HG03469 (cell line): ENCODE measurements around the gene PELI3.
"Not testable (repeated sequence)": the region's sequence is repeated elsewhere in the genome, so short reads cannot be mapped to it uniquely, and the experiment has no call there.

ENCODE experiments used
- ATAC-seq: cut with Tn5 transposase; IDR thresholded peaks from one replicate; pipeline ENCODE4 v1.9.1; 2021; ENCODE audit warnings: mild to moderate bottlenecking, moderate library complexity, moderate number of reproducible peaks; ENCODE audit not compliant: unreplicated experiment

Gene PELI3

DNA sequence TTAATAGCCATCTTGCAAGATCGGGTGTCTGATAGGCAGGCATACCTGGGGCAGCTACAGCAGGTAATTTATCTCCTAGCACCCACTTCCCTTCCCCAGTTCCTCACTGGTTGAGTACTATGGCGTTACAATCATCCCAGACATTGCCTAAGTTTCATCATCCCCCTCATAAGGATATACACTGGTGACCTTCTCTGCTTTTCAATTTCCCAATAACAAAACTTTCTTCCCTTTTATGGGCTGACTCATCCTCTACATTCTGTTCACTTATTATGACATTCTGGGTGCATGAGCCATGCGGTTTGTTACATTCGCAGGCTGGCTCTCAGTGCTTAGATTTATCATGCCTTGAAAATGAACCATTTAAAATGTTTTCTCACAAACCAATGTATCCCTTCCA, 23.1 kb upstream of the PELI3 start:
- no peak for ATAC-seq

DNA sequence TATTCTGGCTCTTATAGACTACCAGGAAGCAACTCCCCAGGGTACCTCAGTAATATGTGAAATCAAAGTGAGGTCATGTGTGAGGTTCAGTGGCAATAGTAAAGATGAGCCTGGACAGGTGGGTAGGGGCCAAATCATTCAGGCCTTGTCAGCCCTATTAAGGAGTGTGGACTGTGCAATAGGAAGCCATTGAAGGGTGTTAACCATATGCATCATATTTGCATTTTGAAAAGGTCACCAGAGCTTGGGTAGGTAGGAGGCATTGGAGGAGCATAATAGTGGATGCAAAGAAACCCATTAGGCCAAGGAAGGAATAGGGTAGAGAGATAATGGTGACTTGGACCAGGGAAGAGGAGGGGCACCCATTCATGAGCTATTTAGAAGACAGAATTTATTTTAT, 19.7 kb upstream of the PELI3 start:
- no peak for ATAC-seq

DNA sequence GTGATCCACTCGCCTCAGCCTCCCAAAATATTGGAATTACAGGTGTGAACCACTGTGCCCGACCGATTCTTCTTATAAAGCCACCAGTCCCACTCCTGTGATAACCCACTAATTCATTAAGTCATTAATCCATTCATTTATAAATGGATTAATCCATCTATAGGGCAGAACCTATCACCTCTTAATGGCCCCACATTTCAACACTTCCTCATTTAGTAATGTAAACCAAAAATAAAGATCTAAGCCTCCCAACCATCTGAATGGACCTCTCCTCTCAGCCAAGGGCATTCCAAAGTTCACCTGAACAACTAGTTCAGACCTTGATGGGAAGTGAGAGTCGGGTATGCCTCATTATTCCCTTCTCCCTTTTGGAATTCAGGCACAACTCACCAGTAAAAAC, 18.2 kb upstream of the PELI3 start:
- ATAC-seq: no peak

DNA sequence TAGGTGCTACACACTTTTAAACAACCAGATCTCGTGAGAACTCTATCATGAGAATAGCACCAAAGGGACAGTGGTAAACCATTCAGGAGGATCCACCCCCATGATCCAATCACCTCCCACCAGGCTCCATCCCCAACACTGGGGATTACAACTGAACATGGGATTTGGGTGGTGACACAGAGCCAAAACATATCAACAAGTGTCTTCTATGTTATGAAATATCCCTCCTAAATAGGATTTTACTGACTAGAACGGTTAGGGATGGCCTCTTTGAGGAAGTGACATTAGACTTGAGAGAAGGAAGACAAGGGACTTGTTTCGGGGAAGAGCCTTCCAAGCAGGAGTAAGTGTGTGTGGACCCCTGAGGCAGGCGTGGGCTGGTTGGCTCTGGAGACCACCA, 16.1 kb upstream of the PELI3 start:
- no peak for ATAC-seq

DNA sequence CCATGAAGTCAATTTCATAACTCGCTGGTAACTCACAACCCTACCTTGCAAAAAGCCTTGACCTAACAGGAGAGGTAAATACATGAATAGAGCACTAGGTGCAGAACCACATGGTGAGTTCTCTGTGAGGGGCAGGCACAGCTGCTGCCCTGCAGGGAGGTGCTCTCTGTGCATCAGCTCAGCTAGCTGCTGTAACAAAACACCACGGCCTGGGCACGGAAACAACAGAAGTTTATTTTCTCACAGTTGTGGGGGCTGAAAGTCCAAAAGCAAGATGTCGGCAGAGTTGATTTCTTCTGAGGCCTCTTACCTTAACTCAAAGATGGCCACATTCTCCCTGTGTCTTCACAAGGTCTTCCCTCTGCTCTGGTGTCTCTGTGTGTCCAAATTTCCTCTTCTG, 15.0 kb upstream of the PELI3 start:
- no peak for ATAC-seq

DNA sequence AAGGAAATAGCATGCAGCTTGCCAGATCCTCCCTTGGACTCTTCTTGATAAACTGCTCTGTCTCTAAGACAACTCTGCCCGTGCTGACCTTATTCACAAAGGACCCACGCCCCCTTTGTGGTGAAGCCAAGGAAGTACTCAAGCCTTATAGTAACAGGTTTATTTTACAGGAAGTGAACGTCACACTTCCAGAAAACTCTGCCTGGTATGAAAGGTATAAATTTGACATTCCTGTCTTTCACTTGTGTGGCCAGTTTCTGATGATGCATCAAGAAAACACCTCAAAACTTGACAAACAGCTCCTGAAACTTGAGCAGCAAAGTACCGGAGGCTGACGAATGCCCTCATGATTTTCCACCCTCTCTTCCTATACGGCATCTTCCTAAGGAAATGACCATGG, 12.5 kb upstream of the PELI3 start:
- ATAC-seq: no peak

DNA sequence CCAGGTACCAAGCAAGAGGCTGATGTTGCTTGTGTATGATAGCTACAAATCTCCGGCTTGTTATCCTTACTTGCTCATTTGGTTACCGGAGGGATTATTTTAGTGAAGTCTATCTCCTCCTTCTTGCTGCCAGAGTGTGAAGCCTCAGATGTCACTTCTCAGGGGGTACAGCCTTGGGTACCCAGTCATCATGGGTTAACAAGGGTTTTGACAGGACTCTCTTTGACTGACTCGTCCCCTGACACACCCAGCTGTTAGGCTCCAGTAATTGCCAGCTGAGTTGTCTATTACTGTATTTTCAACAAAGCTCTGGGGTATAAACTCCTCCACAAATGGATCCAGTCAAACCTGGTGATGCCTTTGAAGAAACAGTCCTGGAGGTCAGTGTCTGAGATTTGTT, 11.9 kb upstream of the PELI3 start:
- no peak for ATAC-seq

DNA sequence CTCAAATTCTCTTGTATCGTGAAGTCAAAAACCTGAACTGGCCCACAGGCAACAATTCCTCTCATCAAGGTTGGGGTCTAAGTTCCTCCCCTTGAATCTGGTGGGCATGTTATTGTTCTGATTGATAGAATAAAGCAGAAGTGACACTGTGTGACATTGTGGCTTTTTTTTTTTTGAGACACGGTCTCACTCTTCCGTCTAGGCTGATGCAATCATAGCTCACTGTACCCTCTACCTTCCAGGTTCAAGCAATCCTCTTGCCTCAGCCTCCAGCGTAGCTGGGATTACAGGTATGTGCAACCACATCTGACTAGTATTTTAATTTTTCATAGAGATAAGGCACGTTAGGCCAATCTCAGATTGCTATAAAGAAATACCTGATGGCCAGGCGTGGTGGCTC, 8.9 kb upstream of the PELI3 start:
- no peak for ATAC-seq

DNA sequence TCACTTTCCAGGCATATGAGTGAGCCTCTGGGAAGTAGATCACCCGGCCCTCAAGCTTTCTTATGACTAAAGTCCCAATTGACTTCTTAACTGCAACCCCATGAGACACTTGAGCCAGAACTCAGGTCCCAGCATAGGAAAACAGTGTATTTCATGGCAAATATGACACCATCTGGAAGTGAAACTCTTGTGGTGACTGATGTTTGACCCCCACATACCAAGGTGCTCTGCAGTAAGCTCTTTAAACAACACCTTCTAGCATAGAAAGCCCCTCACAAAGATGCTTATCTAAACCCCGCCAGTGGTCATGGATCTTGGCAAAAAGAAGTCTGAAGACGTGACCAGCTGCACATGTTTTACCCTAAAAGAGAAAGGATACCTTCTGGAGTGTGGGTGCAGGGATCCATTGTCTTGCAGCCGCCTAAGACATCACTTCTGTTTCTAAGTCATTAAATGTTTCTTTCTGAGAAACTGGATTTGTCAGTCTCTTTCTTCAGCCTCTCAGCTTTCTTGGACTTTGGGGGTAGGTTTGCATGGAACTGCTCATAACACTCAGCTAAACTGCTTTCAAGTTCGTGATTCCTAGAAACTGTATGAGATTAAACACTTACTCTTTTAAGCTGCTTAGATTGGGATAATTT, 7.4 kb upstream of the PELI3 start:
- ATAC-seq: no peak

DNA sequence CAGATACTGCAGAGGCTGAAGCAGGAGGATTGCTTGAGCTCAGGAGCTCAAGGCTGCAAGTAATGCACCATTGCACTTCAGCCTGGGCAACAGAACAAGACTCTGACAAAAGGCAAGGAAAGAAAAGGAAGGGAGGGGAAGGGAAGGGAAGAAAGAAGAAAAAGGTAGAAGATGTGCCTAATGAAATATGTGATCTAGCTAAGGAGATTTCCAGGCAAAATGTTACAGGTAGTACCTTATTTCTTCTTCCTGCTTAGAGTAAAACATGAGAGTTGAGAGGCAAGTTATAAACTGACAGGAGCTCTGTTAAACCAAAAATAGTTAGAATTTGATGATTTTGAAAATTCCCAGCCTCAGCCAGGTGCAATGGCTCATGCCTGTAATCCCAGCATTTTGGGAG, 4.7 kb upstream of the PELI3 start:
- no peak for ATAC-seq

DNA sequence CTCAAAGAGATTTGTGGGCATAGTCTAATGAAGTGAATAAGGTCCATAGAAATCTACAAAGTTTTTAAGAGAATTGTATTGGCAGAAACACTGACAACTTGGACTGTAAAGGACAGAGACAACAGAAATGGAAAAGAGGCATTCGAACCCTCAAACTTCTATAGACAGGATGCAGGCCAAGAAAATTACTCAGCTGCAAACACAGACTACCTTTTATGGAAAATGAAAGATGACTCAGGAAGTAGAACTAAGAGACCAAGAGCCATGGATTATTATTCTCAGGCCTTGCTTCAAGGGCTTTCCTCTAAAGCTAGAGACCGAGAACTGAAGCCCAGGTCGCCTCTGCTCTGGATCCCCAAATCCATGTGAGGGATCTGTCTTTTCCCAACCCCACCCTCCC, 3.8 kb upstream of the PELI3 start:
- ATAC-seq: no peak

DNA sequence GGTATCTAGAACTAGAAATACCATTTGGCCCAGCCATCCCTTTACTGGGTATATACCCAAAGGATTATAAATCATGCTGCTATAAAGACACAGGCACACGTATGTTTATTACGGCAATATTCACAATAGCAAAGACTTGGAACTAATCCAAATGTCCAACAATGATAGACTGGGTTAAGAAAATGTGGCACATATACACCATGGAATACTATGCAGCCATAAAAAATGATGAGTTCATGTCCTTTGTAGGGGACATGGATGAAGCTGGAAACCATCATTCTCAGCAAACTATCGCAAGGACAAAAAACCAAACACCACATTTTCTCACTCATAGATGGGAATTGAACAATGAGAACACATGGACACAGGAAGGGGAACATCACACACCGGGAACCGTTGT, 2.6 kb upstream of the PELI3 start:
- ATAC-seq: not testable (repeated sequence)

DNA sequence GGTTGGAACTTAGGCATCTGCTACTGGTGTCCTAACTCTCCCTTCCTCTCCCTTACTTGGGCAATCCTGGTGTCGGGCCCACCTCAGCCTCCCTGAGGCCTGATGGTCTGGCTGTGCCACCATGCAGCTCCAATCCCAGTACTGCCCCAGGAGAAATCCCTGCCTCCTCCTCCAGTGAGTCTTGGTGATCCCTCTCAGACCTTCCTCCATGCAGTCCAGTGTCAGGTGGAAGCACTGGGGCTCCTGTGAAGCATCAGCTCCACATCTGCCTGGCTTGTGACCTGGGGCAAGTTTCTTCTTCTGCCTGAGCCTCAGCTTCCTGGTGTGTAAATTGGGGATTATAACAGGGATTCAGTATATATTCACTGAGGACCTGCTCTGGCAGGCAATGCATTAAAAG, 1.8 kb upstream of the PELI3 start:
- no peak for ATAC-seq

DNA sequence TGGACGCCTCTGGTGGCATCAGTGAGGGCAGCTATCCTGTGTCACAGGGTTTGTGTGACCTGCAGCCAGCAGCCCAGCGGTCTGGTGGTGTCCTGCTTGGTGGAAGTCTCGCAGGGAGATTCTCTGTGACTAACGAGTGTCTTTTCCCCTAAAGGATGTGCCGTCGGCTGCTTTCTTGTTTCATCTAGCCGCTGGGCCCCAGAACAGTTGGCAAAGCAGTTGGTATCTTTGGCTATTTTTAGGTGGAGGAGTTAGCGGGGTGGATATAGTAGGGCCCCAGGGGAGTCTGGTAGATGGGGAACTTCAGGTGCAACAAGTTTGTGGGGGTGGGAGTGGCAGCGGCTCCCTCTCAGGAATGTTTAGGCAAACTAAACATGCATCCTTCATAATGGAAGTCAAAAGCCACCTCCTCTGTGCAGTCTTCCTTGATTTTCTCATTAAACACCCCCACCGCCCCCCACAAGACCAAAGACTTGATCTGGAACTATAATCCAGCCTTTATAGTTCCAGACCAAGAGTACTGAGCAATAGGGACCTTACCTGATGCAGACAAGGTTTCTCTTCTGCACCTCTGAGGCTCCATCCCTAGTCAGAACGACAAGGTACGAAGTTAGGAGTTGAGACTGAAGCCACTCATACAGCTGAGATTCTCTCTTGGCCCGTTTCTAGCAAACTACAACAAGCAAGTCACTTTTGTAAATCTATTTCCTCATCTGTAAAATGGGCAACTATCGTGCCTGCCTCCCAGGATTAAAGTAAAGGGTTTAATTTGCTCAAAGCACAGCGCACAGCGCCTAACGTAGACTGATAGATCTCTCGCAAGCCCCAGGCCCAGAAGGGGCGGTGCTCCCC, 1.1 kb upstream of the PELI3 start:
- no peak for ATAC-seq

DNA sequence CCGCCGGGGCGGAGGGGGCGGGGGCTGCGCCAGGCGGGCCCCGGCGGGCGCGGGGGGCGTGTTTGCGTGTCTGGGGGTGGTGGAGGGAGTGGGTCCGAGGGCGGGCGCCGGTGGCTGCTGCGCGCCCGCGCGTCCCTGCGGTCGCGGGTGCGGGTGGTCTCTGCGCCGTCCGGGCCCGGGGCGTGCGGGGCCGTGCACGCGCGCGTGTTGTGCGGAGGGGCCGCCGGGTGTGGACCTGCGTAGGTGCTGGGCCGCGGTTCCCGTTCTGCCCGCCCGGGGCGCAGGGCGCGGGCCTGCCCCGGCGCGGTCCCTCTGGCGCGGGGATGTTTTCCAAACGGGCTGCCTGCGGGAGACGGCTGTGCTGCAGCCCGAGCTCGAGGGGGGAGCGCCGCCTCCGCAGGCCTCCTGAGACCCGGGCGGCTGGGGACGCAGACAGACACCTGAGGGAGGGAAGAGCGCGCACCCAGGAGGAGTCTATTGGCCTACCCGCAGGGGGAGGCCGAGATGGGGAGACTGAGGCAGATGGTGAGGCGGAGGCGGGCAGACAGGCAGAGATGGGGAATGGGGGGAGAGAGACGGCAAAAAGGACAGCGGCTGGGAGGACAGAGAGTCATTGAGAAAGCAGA, 442 bp downstream of the PELI3 start:
- peak; percentile 20 for ATAC-seq

DNA sequence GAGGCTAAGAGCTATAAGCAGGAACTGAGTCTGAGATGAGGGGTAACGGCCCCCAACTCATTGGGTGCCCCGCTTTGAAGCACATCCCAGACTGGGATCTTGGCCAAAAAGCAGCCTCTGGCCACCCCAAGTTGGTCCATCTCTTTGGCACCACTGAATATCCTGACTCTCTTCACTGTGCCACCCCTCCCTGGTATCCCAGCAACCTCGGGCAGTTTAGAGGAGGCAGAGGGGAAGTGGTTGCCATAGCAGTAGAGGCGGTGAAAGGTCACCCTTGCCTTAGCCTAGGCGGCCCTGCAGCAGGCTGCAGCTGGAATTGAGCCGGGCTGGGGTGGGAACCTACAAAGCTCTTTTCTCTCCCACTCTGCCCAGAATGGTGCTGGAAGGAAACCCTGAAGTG, 1.1 kb downstream of the PELI3 start:
- no peak for ATAC-seq

DNA sequence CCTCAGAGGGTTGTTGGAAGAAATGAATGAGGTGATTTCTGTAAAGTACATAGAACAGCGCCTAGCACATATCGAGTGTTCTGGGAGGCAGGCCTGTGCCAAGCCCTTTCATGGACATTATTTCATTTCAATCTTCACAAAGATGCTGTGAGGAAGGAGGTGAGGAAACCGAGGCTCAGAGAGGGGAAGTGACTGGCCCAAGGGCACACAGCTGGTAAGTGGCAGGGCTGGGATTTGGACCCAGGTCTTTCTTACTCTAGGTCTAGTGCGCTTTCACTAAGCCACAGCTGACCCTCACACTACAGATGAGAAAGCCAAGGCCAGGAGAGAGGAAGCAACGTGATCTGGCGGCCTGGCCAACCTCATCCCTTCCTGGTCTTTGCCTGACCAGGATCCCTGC, 2.0 kb downstream of the PELI3 start:
- no peak for ATAC-seq

DNA sequence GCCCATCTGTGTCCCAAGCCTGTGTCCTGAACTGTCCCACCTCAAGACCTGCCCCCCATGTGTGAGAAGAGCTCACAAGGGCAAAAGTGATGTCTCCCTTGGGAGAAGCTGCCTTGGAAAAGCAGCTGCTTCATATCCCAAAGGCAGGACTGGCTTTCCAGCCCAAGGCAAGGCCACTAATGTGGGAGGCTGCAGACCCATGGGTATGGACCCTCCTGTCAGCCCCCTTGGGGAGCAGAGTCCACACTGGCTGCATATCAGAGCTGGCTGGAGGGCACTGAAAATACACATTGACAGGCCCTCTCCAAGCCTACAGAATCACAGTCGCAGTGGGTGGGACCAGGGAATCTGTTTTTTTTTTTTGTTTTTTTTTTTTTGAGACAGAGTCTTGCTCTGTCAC, 2.7 kb downstream of the PELI3 start:
- no peak for ATAC-seq

DNA sequence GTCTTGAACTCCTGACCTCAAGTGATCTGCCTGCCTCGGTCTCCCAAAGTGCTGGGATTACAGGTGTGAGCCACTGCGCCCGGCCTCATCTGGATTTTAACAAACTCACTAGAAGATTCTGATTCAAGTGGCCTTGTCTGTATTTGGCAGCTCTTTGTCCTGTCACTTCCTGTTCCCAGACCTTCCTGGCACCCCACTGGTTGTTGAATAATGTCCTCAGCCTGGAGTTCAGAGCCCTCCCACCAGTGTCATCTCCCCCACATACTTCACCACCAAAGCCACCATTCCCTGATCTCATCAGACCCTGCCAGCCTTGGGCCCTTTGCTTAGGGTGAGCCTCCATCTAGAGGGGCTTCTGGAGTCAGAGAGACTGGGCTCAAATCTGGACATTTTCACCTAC, 3.3 kb downstream of the PELI3 start:
- ATAC-seq: no peak

DNA sequence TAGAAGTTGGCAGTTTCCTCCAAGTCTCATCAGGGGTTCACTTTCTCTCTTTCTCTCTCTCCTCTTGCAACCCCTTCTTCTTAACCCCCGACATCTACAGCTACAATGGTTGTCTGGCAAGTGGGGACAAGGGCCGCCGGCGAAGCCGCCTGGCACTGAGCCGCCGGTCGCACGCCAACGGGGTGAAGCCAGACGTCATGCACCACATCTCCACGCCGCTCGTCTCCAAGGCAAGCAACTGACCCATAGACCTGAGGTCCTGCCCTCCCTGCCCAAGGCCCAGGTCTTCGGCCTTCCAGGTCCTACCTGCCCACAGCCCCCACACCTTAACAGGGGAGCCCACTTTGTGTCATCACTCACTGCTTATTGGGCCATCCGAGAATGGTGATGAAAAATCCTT, 4.4 kb downstream of the PELI3 start:
- no peak for ATAC-seq

DNA sequence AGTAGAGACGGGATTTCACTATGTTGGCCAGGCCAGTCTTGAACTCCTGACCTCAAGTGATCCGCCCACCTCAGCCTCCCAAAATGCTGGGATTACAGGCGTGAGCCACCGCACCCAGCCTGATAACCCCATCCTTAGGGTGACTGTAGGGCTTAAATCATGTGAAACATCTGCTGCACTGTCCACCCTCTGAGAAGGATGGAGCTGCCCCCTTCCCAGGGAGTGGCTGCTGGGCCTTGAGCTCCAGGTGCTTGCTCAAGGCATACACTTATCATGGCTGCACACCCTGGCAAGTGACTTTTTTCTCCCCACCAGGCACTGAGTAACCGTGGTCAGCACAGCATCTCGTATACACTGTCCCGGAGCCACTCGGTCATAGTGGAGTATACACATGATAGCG, 5.3 kb downstream of the PELI3 start:
- no peak for ATAC-seq

DNA sequence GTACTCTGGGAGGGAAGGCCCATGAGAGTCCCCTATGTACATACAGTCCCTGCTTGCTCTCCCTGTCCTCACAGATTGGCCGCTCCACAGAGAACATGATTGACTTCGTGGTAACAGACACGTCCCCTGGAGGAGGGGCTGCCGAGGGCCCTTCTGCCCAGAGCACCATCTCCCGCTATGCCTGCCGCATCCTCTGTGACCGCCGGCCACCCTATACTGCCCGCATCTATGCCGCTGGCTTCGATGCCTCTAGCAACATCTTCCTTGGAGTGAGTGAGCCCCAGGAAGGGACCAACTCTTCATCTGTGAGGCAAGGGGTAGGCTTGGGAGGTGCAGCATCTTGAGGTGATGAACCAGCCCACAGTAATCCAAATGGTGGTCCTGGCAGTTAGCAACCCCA, 6.5 kb downstream of the PELI3 start:
- no peak for ATAC-seq
